Superior temporal gyrus (tissue), 1 donor: ENCODE data around the gene DARS1.
A peak's percentile ranks its signal among the peaks of the same experiment; 100 is the strongest.
"Not testable (repeated sequence)": the region's sequence is repeated elsewhere in the genome, so short reads cannot be mapped to it uniquely, and the experiment has no call there.

Experiments
- DNase-seq: peaks from one replicate; pipeline ENCODE4 v3.0.0-alpha.2; 2016; ENCODE audit errors: extremely low spot score

Gene DARS1

DNA sequence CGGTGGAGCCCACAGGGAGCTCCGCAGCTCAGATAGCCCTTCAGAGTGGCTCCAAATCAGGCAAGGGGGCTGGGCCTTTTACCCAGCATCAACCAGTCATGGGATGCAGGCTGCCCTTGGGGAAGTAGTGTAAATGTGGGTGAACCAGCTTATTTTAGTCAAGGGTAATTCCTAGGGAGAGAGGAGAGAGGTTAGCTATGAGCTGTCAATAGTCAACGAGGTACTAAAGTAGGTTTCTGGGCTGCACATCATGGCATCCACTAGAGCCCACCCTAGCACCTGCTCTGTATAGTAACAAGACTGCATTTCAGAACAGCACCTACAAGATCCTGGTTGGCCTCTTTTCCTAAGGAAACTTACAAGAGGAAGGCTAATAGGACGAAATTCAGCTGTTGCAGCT is 99.7 kb downstream of the DARS1 start:
- DNase-seq = no peak

DNA sequence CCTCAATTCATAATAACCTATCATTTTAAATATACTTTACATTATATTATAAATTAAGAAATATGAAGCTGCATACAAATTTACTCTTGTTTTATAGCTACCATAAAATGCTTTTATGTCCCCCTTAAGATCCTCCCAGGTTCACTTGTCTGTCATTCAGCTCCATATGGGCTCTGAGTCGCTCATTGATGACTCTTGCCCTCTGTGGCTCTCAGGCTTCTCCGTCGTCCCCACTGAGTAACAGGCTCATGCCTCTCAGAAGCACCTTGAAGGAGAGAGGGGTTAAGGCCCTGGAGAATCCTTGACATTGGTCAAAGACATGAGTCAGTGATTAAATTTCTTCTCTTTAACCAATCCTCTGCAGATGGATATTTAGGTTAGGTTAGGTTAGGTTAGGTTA is 103.0 kb downstream of the DARS1 start:
- no peak for DNase-seq

DNA sequence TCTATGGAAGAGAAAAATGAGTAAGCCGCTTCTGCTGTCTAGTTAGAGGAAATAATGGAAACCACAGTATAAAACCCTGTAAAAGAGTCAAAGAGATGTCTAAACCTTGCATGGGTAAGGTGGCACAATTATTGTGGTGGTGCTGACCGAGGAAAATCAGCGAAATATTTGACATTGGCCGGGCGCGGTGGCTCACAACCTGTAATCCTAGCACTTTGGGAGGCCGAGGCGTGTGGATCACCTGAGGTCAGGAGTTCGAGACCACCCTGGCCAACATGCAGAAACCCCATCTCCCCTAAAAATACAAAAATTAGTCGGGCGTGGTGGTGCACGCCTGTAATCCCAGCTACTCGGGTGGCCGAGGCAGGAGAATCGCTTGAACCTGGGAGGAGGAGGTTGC is 108.7 kb downstream of the DARS1 start:
- not testable (repeated sequence) for DNase-seq

DNA sequence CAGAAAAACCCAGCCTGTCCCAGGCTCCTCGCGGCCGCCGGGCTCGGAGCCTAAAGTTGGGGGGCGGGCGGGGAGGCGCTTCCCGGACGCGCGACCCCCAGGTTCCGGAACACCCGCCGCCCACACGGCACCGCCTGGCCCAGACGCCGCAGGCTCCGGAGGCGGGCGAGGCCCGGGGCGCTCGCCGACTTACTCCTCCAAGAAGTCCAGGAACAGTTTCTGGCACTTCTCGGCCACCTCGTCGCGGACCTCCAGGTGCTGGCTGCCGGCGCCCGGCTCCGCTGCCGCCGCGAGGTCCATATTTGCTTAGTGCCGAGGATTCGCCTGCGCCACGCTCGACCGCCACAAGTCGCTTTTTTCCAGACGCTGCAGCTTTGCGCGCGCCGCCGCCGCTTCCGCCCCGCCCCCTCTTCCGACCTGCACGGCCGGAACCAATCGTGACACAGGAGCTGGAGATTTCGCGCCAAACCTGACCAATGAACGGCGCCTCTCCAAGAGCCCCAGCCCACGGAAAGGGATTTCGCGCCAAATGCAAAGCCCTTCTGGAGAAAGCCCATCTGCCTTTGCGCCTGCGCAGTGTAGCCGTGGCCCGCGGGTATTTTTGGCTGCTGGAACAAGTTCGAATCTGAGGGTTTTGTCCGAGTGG is 109.2 kb downstream of the DARS1 start, which contains the start of gene MCM6:
TSS of gene MCM6 (minus strand) at position 378 of the 646 bp plus-strand sequence. CDS start at position 300, 78 bp downstream.
- peak; percentile 96 for DNase-seq

DNA sequence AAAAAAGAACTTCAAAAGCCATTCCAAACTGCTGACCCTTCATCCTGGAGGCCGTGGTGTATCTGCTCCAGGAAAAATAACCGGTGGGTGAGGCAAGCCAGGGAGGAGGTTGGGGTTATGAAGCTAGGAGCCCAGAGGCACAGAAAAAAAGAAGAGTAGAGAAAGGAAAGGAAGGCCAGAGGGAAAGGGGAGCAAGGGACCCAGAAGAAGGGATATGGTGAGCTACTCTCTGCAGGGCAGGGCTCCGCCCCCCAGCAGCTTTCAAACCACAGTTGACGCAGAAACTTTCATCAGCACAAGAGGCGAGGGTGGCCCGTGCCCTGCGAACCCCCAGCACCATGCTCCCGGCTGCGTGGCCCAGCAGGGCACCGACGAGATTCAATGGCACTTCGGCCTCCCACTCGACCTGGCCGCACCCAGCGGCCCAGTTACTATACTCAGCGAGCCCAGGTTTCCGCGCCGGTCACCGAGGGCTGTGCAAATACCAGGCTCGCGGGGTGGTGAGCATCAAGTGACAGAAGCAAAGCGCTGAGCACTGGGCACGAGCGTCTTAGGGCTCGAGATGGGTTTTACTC is 109.8 kb downstream of the DARS1 start:
- DNase-seq = no peak

DNA sequence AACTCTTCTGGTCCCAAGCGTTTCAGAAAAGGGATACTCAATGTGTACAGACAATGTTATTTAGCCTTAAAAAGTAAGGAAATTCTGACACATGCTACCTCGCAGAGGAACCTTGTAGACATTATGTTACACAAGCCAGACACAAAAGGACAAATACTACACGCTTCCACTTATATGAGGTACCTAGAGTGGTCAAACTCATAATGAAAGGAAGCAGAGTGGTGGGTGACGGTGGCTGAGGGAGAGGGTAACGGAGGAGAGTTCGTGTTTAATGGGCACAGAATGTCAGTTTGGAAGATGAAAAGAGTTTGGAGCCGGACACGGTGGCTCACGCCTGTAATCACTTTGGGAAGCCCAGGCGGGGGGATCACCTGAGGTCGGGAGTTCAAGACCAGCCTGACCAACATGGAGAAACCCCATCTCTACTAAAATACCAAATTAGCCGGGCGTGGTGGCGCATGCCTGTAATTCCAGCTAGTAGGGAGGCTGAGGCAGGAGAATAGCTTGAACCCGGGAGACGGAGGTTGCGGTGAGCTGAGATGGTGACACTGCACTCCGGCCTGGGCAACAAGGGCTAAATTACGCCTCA is 110.6 kb downstream of the DARS1 start:
- no peak for DNase-seq

DNA sequence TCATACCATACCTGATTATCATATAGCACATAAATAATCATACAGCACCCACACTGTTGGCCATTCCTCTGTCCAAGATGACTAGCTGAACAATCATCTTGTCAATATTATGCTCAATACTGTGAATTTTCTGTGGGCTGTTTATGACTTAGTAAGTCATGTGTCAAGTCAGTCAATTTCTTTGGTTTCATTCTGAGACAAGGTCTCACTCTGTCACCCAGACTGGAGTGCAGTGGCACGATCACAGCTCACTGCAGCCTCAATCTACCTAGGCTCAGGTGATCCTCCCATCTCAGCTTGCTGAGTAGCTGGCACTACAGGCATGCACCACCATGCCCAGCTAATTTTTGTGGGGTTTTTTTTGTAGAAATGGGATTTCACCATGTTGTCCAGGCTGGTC is 114.9 kb downstream of the DARS1 start:
- no peak for DNase-seq

DNA sequence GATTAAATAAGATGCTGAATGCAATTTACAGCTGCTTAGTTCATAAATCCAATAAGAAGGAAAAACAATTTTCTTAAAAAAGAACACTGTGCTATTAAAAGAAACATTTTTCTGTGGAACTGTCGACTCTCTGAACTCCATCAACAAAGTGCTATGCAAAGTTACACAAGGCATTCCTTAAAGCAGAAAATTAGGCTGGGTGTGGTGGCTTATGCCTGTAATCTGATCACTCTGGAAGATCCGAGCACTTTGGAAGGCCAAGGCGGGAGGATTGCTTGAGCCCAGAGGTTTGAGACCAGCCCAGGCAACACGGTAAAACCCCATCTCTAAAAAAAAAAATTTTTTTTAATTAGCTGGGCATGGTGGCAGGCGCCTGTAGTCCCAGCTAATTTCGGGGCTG is 122.2 kb downstream of the DARS1 start:
- no peak for DNase-seq

DNA sequence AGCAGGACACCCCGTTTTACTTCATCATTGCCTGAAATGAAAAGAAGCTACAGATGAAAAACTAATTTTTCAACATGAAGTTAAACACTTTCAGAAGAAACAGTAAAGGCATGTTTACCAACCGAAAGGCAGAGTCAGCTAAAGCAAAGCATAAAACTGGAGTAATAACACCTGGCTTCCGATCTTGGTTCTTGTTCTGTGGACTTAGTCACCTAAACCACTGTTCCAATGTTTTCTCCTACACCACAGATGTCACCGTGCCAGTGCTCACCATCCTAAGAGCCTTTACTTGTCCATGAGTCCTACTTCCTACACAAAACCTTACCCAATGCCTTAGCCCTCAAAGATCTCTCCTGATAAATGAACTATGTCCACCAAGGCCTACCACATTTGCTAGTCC is 122.7 kb downstream of the DARS1 start:
- DNase-seq = no peak
